Vagina (tissue), 2 donors: Measurements from ENCODE around the gene MYH14. TPM values are rescaled to one million over a fixed set of nuclear protein-coding genes. Genes with fewer than 3 reads are reported as not detected.
"Not testable (repeated sequence)": the region's sequence is repeated elsewhere in the genome, so short reads cannot be mapped to it uniquely, and the experiment has no call there.

ENCODE experiments used
- DNase-seq, 2 donors: peaks; one replicate each; pipeline ENCODE4 v3.0.0-alpha.2; 2017; ENCODE audit errors: extremely low spot score in 2 of 2
- H3K27ac ChIP-seq: fragments of 200-600 bp; sonication (generic); one replicate; pipeline ENCODE4 v1.5.1; 2019
- H3K27me3 ChIP-seq: fragments of 200-600 bp; sonication (generic); one replicate; pipeline ENCODE4 v1.5.1; 2019
- H3K36me3 ChIP-seq, 2 donors: fragments of 200-600 bp; sonication (generic); one replicate each; pipeline ENCODE4 v1.5.1; 2017 to 2019
- H3K4me1 ChIP-seq: fragments of 200-600 bp; sonication (generic); one replicate; pipeline ENCODE4 v1.5.1; 2019
- H3K4me3 ChIP-seq, 2 donors: fragments of 200-600 bp; sonication (generic); 1 replicate in 1 of 2; 2 replicates in 1 of 2; pipeline ENCODE4 v1.5.1; 2016 to 2019
- H3K9me3 ChIP-seq: fragments of 200-600 bp; sonication (generic); one replicate; pipeline ENCODE4 v1.5.1; 2019
- CTCF ChIP-seq, 3 experiments: fragments of 450-650 bp in 2 of 3; fragments of 200-600 bp in 1 of 3; sonication (generic) in 1 of 3; IDR thresholded peaks; one replicate each; pipeline ENCODE4 v1.5.1; 2017 to 2019; ENCODE audit warnings: antibody characterized with exemption in 3 of 3, mild to moderate bottlenecking in 2 of 3, moderate library complexity in 2 of 3
- POLR2A ChIP-seq, 2 donors: fragments of 450-650 bp; IDR thresholded peaks; one replicate each; pipeline ENCODE4 v1.6.1; 2017; ENCODE audit warnings: antibody characterized with exemption in 2 of 2, mild to moderate bottlenecking in 2 of 2, moderate library complexity in 2 of 2
- POLR2AphosphoS5 ChIP-seq, 2 donors: sonication (generic); formaldehyde crosslinking; IDR thresholded peaks; one replicate each; pipeline ENCODE4 v1.9.0; 2017; ENCODE audit warnings: antibody characterized with exemption in 2 of 2, mild to moderate bottlenecking in 2 of 2, low read depth in 1 of 2; ENCODE audit not compliant: insufficient read depth in 1 of 2
- intact Hi-C: fragments of 100-400 bp; cut with DNase I; formaldehyde crosslinking; loops from one replicate; pipeline ENCODE4 v1.15.1; 2023
- total RNA-seq: library from RNA; depleted of rRNA; stranded (reverse); fragments of >200 nt; gene quantifications from one replicate; pipeline ENCODE4 v1.2.3, GENCODE V29; 2016

Gene MYH14
- total RNA-seq, 1 donor from 2014 or later: 51.6 TPM

- no peak for TF ChIP-seq POLR2A (IDR thresholded peaks at IDR 0.05)
- no peak for TF ChIP-seq CTCF (IDR thresholded peaks at IDR 0.05)
- no peak for TF ChIP-seq POLR2AphosphoS5 (IDR thresholded peaks at IDR 0.05; ENCODE audit: insufficient read depth in 1 of 2, low read depth in 1 of 2)
- H3K4me1 ChIP-seq: no peaks in the 10 kb centered on the region
- H3K9me3 ChIP-seq: no peaks in the 10 kb centered on the region
- no peaks in the 10 kb centered on the region for H3K36me3 ChIP-seq
- no peak overlapping the region for H3K27ac ChIP-seq
- no peak overlapping the region for H3K4me3 ChIP-seq
- DNase-seq: no peak
- no peaks in the 10 kb centered on the region for H3K27me3 ChIP-seq
- intact Hi-C loops: no loop called here
Measured at GRCh38 chr19:50344661-50345318, 141.4 kb downstream of the MYH14 start.

GRCh38 chr19:50347089-50347581 lies 143.7 kb downstream of the MYH14 start:
- H3K4me3 ChIP-seq, intact Hi-C loops, DNase-seq, H3K9me3 ChIP-seq, H3K27ac ChIP-seq, H3K27me3 ChIP-seq, H3K4me1 ChIP-seq, H3K36me3 ChIP-seq: not testable (repeated sequence)

GRCh38 chr19:50349277-50350057 lies 146.0 kb downstream of the MYH14 start:
- H3K27me3 ChIP-seq: no peaks in the 10 kb centered on the region
- TF ChIP-seq POLR2AphosphoS5 (IDR thresholded peaks at IDR 0.05; ENCODE audit: insufficient read depth in 1 of 2, low read depth in 1 of 2) (no peak), CTCF (IDR thresholded peaks at IDR 0.05) (no peak), POLR2A (IDR thresholded peaks at IDR 0.05) (no peak)
- H3K4me1 ChIP-seq: no peaks in the 10 kb centered on the region
- intact Hi-C loops: loop anchor here (5.0 kb wide), 1 partner anchor 538 kb away; no protein-coding TSS in a partner anchor
- H3K27ac ChIP-seq: no peak overlapping the region
- H3K36me3 ChIP-seq: no peaks in the 10 kb centered on the region
- no peak overlapping the region for H3K4me3 ChIP-seq
- no peak for DNase-seq
- no peaks in the 10 kb centered on the region for H3K9me3 ChIP-seq

- DNase-seq: no peak
- Histone ChIP-seq H3K9me3 (no peaks in the 10 kb centered on the region), H3K36me3 (no peaks in the 10 kb centered on the region), H3K27ac (no peak overlapping the region), H3K4me3 (no peak overlapping the region), H3K4me1 (peaks cover 2% of the 10 kb centered on the region), H3K27me3 (no peaks in the 10 kb centered on the region)
- TF ChIP-seq POLR2A (IDR thresholded peaks at IDR 0.05): no peak
- no peak for TF ChIP-seq CTCF (IDR thresholded peaks at IDR 0.05)
- TF ChIP-seq POLR2AphosphoS5 (IDR thresholded peaks at IDR 0.05; ENCODE audit: insufficient read depth in 1 of 2, low read depth in 1 of 2): no peak
- intact Hi-C loops: loop anchor here (5.0 kb wide), 1 partner anchor 535 kb away; no protein-coding TSS in a partner anchor
Measured at GRCh38 chr19:50352242-50352641, 148.8 kb downstream of the MYH14 start.

- not testable (repeated sequence) for H3K27ac ChIP-seq, H3K36me3 ChIP-seq, H3K9me3 ChIP-seq, H3K4me3 ChIP-seq, DNase-seq, H3K27me3 ChIP-seq
- peaks cover 12% of the 10 kb centered on the region for H3K4me1 ChIP-seq
- intact Hi-C loops: loop anchor here (5.0 kb wide), 1 partner anchor 534 kb away; no protein-coding TSS in a partner anchor
Measured at GRCh38 chr19:50353487-50353880, 150.1 kb downstream of the MYH14 start.
